Measurements from ENCODE around the gene CASP5. TPM values are rescaled to one million over a fixed set of nuclear protein-coding genes. Genes with fewer than 3 reads are reported as not detected.

Gene CASP5
- polyA plus RNA-seq, 2 of the 4 experiments (the other 2 are of a cell fraction), result not detected

- no peak overlapping the region for H3K4me3 ChIP-seq
- WGBS (ENCODE audit: missing lambda C conversion rate), result 92% methylated on average over 5 of the region's 5 CpGs
- no peak overlapping the region for H3K4me2 ChIP-seq
- TF ChIP-seq SREBF2 (IDR thresholded peaks at IDR 0.05) (no peak), HES2 (IDR thresholded peaks at IDR 0.05) (no peak), ESRRA (IDR thresholded peaks at IDR 0.05; ENCODE audit: borderline replicate concordance, low read length) (no peak), PBX3 (IDR thresholded peaks at IDR 0.05) (no peak), RCOR1 (IDR thresholded peaks at IDR 0.05; ENCODE audit: low read depth, low read length) (no peak), BHLHE40 (IDR thresholded peaks at IDR 0.05; ENCODE audit: low read depth, low read length) (no peak), HOXB13 (CRISPR knock-in tag; IDR thresholded peaks at IDR 0.05; ENCODE audit: low read depth) (no peak), KDM1A (IDR thresholded peaks at IDR 0.05; ENCODE audit: low read depth) (no peak), HEYL (CRISPR knock-in tag; IDR thresholded peaks at IDR 0.05) (no peak), HDAC2 (IDR thresholded peaks at IDR 0.05) (no peak), TFCP2L1 (CRISPR knock-in tag; IDR thresholded peaks at IDR 0.05) (no peak), MAFK (IDR thresholded peaks at IDR 0.05; ENCODE audit: partially characterized antibody) (no peak), JUNB (IDR thresholded peaks at IDR 0.05) (no peak), FOSL2 (IDR thresholded peaks at IDR 0.05) (no peak), FOSL2 (CRISPR knock-in tag; IDR thresholded peaks at IDR 0.05) (no peak), POLR2AphosphoS2 (conservative IDR thresholded peaks at IDR 0.05; ENCODE audit: low read length) (no peak), SMC3 (IDR thresholded peaks at IDR 0.05) (no peak), CEBPB (IDR thresholded peaks at IDR 0.05) (no peak)
- H3K9me3 ChIP-seq, result no peaks in the 10 kb centered on the region
- POLR2A ChIA-PET, result no interaction called here
- FAIRE-seq (no peak), ATAC-seq (no peak), DNase-seq (ENCODE audit: low read depth in 1 of 2, low spot score in 1 of 2) (no peak)
- CTCF ChIA-PET, result no interaction called here
- H3K27ac ChIP-seq, result no peak overlapping the region
- H3K4me1 ChIP-seq, result no peaks in the 10 kb centered on the region
Observed at GRCh38 chr11:104965735-104966134, 57.2 kb downstream of the CASP5 start.

DNA sequence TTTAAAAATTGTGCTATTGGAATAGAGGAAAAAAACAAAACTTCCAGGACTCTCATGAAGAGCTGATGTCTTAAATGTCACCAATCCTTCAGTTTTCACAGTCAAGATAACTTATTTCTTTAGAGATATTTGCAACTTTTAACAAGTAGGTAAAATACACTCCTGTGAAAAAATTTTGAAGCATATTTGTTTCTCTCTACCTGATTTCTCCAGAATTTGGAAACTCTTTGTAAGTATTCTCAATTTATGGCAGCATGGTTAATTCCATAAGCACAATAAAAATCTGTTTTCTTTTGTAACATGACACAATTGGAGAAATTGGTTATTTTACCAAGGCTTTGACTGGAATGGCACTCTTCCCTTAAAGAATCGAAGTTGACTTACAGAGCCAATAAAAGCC, 58.7 kb downstream of the CASP5 start:
- WGBS (ENCODE audit: missing lambda C conversion rate), result 61% methylated on average over 1 of the region's 1 CpG
- ChIA-PET CTCF (no interaction called here), POLR2A (no interaction called here)
- H3K4me1 ChIP-seq, result no peaks in the 10 kb centered on the region
- no peak overlapping the region for H3K4me2 ChIP-seq
- no peak overlapping the region for H3K4me3 ChIP-seq
- no peaks in the 10 kb centered on the region for H3K9me3 ChIP-seq
- ATAC-seq, result no peak
- H3K27ac ChIP-seq, result no peak overlapping the region
- no peak for FAIRE-seq
- TF ChIP-seq, protein P1, sequence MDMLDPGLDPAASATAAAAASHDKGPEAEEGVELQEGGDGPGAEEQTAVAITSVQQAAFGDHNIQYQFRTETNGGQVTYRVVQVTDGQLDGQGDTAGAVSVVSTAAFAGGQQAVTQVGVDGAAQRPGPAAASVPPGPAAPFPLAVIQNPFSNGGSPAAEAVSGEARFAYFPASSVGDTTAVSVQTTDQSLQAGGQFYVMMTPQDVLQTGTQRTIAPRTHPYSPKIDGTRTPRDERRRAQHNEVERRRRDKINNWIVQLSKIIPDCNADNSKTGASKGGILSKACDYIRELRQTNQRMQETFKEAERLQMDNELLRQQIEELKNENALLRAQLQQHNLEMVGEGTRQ (IDR thresholded peaks at IDR 0.05), result no peak
- TF ChIP-seq CBX8 (IDR thresholded peaks at IDR 0.05) (no peak), FOXS1 (CRISPR knock-in tag; IDR thresholded peaks at IDR 0.05) (no peak), ZC3H11A (IDR thresholded peaks at IDR 0.05) (no peak), EHF (CRISPR knock-in tag; IDR thresholded peaks at IDR 0.05) (no peak), CTCF (IDR thresholded peaks at IDR 0.05) (no peak), FOSL2 (IDR thresholded peaks at IDR 0.05) (no peak), FOSL2 (CRISPR knock-in tag; IDR thresholded peaks at IDR 0.05) (no peak), JUN (IDR thresholded peaks at IDR 0.05) (no peak), NR3C1 (IDR thresholded peaks at IDR 0.05) (no peak), RARB (CRISPR knock-in tag; IDR thresholded peaks at IDR 0.05) (no peak)
- no peak for DNase-seq (ENCODE audit: low read depth in 1 of 2, low spot score in 1 of 2)

All from A549 (cell line).